ENCODE measurements around the gene MTX2. TPM values are rescaled to one million over a fixed set of nuclear protein-coding genes. Genes with fewer than 3 reads are reported as not detected.

The MTX2 gene
- polyA plus RNA-seq, 1 experiment = 17.7 TPM

DNA sequence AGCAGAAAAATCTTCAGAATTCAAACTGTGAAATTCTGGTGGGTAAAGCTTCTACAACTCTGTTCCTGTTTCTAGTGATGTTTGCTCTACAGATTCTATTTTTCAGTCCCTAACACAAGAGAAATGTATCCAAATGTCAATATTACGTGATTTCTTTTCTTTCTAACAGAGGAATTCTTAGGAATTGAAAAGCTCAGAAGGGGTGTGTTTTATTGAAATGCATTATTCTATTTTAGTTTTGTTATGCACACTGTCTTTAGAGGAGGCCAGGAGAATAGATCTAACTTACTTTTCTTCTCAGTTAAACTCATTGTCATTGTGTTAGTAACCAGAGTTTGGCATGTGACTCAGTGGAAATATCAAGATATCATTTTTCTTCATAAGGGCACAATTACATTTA is 62.4 kb downstream of the MTX2 start:
- Histone ChIP-seq H3K27me3 (ENCODE audit: control insufficient read depth, insufficient read depth, low read length) (no peaks in the 10 kb centered on the region), H3K36me3 (ENCODE audit: control insufficient read depth, insufficient read depth, low read length) (no peaks in the 10 kb centered on the region), H3K4me3 (ENCODE audit: low read depth, low read length) (no peak overlapping the region)
- no peak for TF ChIP-seq CTCF (IDR thresholded peaks at IDR 0.05; ENCODE audit: insufficient read depth, low read depth, low read length)
- POLR2A ChIA-PET = no interaction called here
- DNase-seq (ENCODE audit: low read depth) = no peak
- CTCF ChIA-PET = no interaction called here

- ChIA-PET POLR2A (no interaction called here), CTCF (no interaction called here)
- no peak for DNase-seq (ENCODE audit: low read depth)
- no peak for TF ChIP-seq CTCF (IDR thresholded peaks at IDR 0.05; ENCODE audit: insufficient read depth, low read depth, low read length)
- H3K27me3 ChIP-seq (ENCODE audit: control insufficient read depth, insufficient read depth, low read length) = no peaks in the 10 kb centered on the region
- no peak overlapping the region for H3K4me3 ChIP-seq (ENCODE audit: low read depth, low read length)
- H3K36me3 ChIP-seq (ENCODE audit: control insufficient read depth, insufficient read depth, low read length) = 0 out of 2 replicates have a peak, but pooled peaks cover 2% of the 10 kb centered on the region
Measured at GRCh38 chr2:176334729-176335128, 65.5 kb downstream of the MTX2 start.

GRCh38 chr2:176338395-176338794 is 69.2 kb downstream of the MTX2 start:
- Histone ChIP-seq H3K36me3 (ENCODE audit: control insufficient read depth, insufficient read depth, low read length) (0 out of 2 replicates have a peak, but pooled peaks cover 2% of the 10 kb centered on the region), H3K4me3 (ENCODE audit: low read depth, low read length) (no peak overlapping the region), H3K27me3 (ENCODE audit: control insufficient read depth, insufficient read depth, low read length) (no peaks in the 10 kb centered on the region)
- no peak for TF ChIP-seq CTCF (IDR thresholded peaks at IDR 0.05; ENCODE audit: insufficient read depth, low read depth, low read length)
- ChIA-PET POLR2A (no interaction called here), CTCF (interaction anchor here (0.6 kb wide), 1 partner anchor 763 kb away, joined by 3 read pairs; no protein-coding TSS in a partner anchor)
- no peak for DNase-seq (ENCODE audit: low read depth)

GRCh38 chr2:176339208-176339607 is 70.0 kb downstream of the MTX2 start:
- Histone ChIP-seq H3K36me3 (ENCODE audit: control insufficient read depth, insufficient read depth, low read length) (0 out of 2 replicates have a peak, but pooled peaks cover 2% of the 10 kb centered on the region), H3K27me3 (ENCODE audit: control insufficient read depth, insufficient read depth, low read length) (no peaks in the 10 kb centered on the region), H3K4me3 (ENCODE audit: low read depth, low read length) (no peak overlapping the region)
- CTCF ChIA-PET = interaction anchor here (1.3 kb wide), 1 partner anchor 18 kb away, joined by 3 read pairs; no protein-coding TSS in a partner anchor
- TF ChIP-seq CTCF (IDR thresholded peaks at IDR 0.05; ENCODE audit: insufficient read depth, low read depth, low read length) = no peak
- no peak for DNase-seq (ENCODE audit: low read depth)
- POLR2A ChIA-PET = no interaction called here

- ChIA-PET CTCF (no interaction called here), POLR2A (no interaction called here)
- H3K4me3 ChIP-seq (ENCODE audit: low read depth, low read length) = no peak overlapping the region
- DNase-seq (ENCODE audit: low read depth) = no peak
- no peaks in the 10 kb centered on the region for H3K27me3 ChIP-seq (ENCODE audit: control insufficient read depth, insufficient read depth, low read length)
- TF ChIP-seq CTCF (IDR thresholded peaks at IDR 0.05; ENCODE audit: insufficient read depth, low read depth, low read length) = no peak
- H3K36me3 ChIP-seq (ENCODE audit: control insufficient read depth, insufficient read depth, low read length) = no peaks in the 10 kb centered on the region
Measured at GRCh38 chr2:176356251-176356650, 87.0 kb downstream of the MTX2 start.
